Measurements from ENCODE around the gene ST7. TPM values are rescaled to one million over a fixed set of nuclear protein-coding genes. Genes with fewer than 3 reads are reported as not detected.
A peak's percentile ranks its signal among the peaks of the same experiment; 100 is the strongest.

The ST7 gene
- total RNA-seq, 1 experiment from 2014 or later, result 22.6 TPM

DNA sequence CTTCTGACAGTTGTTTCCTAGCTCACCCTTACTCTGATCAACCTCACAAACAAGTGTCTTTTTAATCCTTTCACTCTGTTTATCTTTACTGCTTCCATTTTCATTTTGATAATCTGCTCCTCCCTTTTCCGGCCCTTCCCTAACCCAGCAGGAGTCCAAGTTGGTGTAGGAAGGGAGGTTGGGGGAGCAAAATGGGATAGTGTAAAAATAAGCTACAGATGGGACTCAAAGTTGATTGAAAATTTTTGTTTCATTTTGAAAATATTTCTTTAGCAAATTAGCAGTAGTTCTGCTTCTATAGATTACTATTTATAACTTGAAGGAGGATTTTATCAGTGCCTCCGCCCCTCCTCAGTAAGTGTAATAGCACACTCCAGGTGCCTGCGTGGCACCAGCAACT, 257.6 kb downstream of the ST7 start:
- in situ Hi-C loops (cut with HindIII; ENCODE audit: low pct_unique_long_range_greater_than_20kb, low sequenced_read_pairs), result no loop called here
- DNase-seq (ENCODE audit: low read depth), result no peak

DNA sequence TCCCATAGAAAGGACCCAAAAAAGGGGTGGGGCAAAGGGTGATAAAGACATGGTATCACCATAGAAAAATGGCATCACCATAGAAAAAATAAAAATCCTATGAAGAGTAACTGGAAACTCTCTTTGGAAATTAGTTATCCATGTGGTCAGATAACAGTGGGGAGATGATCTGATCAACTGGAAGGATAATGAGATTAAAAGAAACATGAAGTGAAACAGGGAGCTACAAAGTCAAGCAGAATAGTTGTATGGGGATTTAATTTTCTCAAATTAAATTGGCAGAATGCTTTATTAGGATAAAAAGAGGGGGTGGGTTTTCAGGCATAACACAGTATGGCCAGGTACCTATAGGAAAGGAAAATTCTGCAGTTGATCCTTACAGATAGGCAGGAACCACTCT, 258.3 kb downstream of the ST7 start:
- no peak for DNase-seq (ENCODE audit: low read depth)
- in situ Hi-C loops (cut with HindIII; ENCODE audit: low pct_unique_long_range_greater_than_20kb, low sequenced_read_pairs), result no loop called here

DNA sequence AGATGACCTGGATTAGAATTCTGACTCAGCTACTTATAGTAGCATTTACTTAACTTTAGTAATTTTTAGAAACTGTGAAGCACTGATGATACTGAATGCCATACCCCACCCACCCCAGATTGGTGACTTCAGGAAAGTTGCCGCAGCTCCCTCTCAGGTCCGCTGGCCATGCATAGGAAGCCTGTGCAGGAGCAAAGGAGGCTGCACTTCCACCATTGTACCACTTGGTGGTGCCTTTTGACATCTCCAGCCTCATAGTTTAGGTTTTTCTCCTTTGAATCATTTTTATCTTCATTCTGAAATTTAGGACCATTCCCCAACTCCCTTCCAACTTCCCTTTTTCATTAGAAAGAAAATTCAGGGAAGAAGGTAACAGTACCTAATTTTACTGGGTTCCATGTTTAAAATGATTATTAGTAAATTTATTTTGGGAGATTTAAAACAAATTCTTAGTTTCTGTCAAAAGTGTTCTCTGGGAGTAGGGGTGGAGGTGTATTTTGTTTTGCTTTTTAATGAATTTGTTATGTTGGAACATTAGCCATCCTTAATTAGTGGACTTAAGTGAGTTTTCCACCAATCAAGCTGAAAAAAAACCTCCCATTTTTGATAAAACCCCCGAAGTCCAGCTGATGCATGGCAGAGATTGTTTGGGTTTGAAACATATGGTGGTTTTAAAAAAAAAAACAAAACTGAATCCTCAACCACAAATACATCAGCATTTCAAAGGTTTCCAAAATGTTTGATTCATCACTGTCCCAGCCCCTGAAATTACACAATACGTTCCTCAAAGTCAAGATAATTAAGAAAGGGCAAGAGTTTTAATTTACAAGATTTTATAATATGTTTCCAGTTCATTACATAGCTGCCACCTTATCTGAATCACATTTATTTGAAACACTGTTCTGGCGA, 259.9 kb downstream of the ST7 start:
- peak; percentile 38 for DNase-seq (ENCODE audit: low read depth)

DNA sequence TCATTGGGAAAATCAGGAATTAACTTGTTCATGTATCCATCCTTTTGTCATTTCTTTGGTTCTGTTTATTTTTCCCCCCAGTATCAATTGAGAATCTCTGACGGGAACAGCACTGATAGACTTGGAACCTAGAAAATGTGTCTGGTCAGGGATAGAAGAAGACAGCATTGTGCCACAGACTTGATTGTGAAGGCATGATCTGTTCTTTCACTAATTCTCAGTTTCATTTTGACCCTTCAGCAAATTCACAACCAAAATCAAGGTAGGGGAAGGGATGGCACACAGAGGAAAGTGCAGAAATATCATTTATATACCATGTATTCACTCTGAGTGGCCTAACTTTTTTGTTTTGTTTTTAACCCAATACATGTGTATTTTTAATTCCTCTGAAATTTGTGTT, 262.7 kb downstream of the ST7 start:
- in situ Hi-C loops (cut with HindIII; ENCODE audit: low pct_unique_long_range_greater_than_20kb, low sequenced_read_pairs), result no loop called here
- no peak for DNase-seq (ENCODE audit: low read depth)

More for the DNA sequence above, 259.9 kb downstream of the ST7 start:
- in situ Hi-C loops (cut with HindIII; ENCODE audit: low pct_unique_long_range_greater_than_20kb, low sequenced_read_pairs), result no loop called here

DNA sequence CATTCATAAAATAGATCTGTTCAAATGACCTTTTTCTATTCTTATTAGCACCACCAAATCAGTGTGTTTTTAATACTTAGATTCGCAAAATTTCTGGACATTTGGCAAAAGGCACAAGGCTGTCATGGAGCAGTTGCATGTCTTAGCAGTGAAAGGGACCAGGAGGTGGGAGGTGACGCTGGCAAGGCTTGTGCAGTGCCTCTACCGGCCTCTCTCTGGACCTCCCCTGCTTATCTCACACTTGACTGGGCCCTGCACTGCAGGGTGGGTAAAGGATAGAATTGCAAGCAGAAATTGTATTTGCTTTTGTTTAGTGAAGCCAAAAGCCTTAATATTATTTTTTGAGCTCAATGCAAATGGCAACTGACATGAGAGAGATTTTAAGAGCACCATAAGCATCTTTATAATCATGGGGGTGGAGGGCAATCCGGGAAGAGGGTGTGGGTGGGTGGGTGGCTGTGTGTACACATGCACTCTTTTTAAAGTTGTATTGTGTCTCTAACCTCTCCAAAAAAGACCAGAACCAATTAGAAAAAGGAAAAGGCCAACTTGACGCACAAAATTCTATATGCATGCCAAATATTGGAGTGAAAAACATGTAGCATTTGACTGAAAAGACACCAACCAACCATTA, 263.3 kb downstream of the ST7 start:
- DNase-seq (ENCODE audit: low read depth), result no peak
- in situ Hi-C loops (cut with HindIII; ENCODE audit: low pct_unique_long_range_greater_than_20kb, low sequenced_read_pairs), result no loop called here

DNA sequence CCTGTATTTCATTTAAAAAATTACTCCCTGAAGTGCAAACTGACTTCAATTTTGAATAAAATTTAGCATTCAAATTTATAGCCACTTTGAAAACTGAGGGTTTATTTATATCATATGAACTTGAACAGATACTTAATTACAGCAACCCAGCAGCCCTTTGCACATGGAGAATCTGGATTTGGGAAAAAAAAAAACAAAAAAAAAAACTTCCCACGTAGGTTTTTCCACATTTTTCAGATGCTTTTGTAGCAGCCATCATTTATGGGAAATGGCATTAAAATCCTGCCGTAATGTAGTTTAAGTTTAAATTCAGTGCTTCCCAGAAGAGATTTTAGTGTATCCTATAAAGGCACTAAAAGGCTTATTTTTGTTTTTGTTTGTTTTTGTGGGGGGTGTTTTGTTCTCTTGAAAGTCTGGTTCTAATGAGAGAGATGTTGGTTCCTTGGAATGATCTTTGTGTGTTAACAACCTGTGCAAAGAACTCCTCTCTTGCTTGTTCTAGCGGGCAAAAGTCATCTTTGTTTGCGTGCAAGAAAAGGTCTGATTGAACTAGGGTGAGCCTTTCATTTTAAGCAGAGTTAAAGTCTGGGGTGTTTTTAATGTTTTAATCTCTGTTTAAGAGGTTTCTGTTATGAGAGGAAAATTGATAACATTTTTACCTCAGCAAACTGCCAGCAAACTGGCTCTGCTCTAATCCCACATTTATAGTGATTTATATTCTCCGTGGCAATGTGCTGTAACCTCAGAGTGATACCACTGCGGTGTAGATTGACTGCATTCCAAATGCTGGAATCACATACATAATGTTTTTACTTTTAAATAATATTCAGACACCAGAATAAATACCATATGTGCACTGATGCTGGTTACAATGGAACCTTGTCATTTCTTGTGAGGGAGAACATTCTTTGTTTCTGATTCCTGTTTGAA, 264.1 kb downstream of the ST7 start:
- no peak for DNase-seq (ENCODE audit: low read depth)
- in situ Hi-C loops (cut with HindIII; ENCODE audit: low pct_unique_long_range_greater_than_20kb, low sequenced_read_pairs), result no loop called here

DNA sequence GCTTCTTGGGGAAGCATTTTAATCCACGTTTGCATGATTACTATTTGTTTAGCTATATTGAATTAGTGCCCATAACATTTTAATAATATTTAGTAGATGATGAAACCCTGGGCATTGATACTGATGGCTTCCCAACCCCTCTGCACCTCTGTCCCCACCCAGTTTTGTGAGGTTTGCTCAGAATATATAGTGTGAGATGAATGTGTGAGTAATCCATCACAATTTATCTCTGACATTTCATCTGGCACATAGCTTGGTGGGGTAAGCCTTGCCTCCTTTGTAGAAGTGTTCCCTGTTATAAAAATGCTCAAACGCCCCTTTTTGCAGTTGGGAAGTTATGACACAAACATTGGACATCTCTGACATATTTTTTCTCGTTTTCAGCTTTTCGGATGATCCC, 265.4 kb downstream of the ST7 start:
- in situ Hi-C loops (cut with HindIII; ENCODE audit: low pct_unique_long_range_greater_than_20kb, low sequenced_read_pairs), result no loop called here
- no peak for DNase-seq (ENCODE audit: low read depth)

DNA sequence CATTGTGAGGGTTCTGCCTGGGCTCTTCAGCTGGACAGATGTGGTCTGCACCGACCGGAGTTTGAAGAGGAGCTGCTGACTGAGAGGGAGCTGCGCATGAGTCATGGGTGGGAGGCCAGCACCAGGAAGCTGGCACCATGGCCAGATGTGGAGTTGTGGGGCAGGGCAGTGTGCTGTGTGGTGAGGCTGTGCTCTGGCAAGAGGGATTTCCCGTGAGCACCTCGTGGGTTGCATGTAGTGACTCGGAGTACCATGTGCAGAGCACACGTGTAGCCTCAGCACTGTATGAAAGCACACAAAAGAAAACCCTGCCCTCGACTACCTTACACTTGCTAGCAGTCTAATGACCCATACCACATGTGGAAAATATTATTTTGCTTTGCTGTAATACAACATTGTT, 266.2 kb downstream of the ST7 start:
- in situ Hi-C loops (cut with HindIII; ENCODE audit: low pct_unique_long_range_greater_than_20kb, low sequenced_read_pairs), result no loop called here
- DNase-seq (ENCODE audit: low read depth), result no peak

DNA sequence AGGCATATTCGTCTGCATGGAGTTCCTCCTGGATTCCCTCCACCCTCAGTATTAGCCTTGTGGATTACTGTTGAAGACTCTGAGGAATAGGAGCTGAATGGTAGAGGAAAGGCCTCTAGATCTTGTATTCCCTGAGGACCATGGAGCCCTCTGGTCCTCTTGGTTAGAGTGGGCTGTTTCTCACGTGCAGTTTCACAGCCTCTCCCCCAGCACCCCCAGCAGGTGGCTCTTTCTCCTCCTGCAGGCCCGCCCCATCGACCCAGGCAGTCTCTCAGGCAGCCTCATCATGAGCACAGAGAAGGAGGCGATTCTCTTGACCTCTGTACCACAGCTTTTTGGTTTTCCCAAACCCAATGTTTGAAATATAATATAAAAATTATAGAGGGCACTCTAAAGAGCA, 267.5 kb downstream of the ST7 start:
- no peak for DNase-seq (ENCODE audit: low read depth)
- in situ Hi-C loops (cut with HindIII; ENCODE audit: low pct_unique_long_range_greater_than_20kb, low sequenced_read_pairs), result no loop called here

DNA sequence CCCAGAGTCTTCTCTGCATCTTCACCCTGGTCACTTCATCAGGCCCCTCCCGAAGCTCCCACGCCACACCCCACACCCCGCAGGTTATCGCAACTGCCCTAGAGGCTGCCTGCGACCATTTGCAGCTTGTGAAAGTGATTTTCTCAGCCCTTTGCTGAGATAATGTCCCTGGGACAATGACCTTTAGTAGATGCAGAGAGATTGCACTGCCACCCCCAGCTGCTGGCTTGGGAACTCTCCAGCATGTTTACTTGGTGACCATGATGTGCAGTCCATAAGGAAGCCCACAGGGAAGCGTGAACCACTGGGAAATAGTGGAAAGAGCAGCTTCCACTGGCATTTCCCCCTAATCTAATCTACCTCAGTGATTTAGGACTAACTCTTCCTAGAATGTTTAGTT, 272.2 kb downstream of the ST7 start:
- no peak for DNase-seq (ENCODE audit: low read depth)
- in situ Hi-C loops (cut with HindIII; ENCODE audit: low pct_unique_long_range_greater_than_20kb, low sequenced_read_pairs), result no loop called here

DNA sequence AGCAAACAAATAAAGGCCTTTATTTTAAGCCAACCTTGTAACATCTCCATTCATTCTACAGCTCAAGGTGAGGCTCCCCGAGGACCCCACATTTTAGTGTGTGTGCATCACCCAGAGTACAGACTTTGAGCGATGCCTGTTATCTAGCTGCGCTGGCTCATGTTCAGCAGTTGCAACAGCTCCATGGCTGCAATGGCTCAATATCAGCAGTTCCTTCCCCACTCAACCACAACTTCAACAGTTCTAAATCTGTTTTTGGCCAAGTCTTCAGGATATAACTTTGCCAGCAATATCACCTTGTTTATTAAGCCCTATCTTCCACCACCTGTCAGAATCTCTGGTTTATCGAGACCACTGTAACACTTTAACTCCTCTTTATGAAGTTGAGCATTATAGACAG, 273.8 kb downstream of the ST7 start:
- no peak for DNase-seq (ENCODE audit: low read depth)
- in situ Hi-C loops (cut with HindIII; ENCODE audit: low pct_unique_long_range_greater_than_20kb, low sequenced_read_pairs), result no loop called here

DNA sequence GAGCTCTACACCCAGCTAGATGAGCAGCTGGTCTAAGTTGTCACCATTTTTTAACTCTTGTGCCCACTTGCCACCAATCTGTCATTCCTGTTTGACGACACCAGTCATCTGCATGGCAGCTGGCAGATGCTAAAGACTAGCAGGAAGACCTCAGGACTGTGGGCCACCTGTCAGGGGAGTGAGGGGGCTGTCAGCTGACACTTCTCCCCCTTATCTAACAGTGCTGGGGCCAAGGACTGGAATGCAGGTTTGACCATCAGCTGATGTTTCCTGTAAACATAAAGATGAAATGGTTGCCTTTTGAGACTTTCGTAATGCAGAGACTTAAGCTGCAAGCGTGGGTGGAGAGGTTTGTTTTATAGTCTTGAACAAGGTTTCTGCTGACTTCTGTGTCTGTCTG, 276.0 kb downstream of the ST7 start:
- in situ Hi-C loops (cut with HindIII; ENCODE audit: low pct_unique_long_range_greater_than_20kb, low sequenced_read_pairs), result no loop called here
- no peak for DNase-seq (ENCODE audit: low read depth)

DNA sequence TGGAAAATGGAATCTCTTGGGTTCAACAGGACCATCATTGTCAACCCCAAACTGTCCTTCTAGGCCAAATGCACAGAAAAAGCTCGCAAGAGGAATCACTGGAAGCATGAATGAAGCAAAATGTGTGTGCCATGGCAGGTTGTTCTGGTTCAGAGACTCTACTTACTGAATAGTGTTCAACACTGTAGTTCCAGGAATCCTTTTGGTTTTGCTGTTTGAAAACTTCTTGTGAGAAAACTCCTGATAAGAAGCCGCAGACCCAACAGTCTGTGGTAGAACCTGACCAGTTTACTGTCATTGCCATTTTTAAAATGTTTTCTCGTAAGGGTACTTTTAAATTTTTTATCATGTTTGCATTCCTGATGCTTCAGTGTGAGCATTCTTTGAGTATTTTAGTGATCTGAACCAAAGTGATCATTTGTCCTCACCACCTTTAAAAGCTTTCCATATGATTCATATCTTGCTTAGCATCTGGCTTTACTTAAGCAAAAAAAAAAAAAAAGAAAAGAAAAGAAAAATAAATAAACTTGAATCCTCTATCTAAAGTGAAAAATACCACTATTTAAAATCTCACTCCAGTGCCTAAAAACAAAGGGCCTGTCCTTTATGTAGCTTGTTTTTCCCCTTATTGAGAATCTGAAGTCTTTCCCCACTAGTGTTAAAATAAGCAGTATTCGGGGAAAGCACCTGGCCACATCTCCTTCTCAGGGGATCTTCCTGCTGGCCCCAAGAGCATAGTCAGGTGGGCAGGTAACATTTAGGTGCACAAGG, 277.2 kb downstream of the ST7 start:
- in situ Hi-C loops (cut with HindIII; ENCODE audit: low pct_unique_long_range_greater_than_20kb, low sequenced_read_pairs), result no loop called here
- DNase-seq (ENCODE audit: low read depth), result no peak

DNA sequence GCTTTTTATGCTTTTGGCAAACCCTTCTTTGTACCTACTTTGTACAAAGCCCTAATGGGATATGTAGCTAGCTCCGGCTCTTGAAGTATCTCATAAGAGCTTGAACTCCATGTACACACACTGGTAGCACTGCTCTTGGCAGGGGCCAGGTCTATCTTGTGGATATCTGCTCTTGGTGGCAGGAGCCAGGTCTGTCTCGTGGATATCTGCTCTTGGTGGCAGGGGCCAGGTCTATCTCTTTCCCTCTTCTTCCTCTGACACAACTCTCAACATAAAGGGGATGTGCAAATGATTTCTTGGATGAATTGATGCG, 277.7 kb downstream of the ST7 start:
- in situ Hi-C loops (cut with HindIII; ENCODE audit: low pct_unique_long_range_greater_than_20kb, low sequenced_read_pairs), result no loop called here

DNA sequence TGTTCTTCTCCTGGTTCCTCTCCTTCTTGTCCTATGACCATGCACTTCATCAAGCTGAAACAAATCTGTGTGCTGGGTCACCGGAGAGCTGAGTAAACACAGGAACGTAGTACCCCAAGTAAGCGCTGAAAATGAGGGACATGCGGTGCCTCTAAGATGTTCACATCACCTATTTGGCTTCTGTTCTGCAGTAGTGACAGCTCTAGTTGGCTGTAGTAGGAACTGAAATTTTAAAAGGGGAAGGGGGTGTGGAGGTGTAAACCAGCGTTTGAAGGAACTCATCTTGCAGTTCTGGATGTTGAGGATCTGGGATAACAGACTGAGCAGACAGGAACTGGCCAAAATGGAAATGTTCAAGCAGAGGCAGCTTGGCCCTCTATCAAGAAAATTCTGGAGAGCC, 284.3 kb downstream of the ST7 start:
- no peak for DNase-seq (ENCODE audit: low read depth)
- in situ Hi-C loops (cut with HindIII; ENCODE audit: low pct_unique_long_range_greater_than_20kb, low sequenced_read_pairs), result no loop called here

More for the DNA sequence above, 277.7 kb downstream of the ST7 start:
- no peak for DNase-seq (ENCODE audit: low read depth)

DNA sequence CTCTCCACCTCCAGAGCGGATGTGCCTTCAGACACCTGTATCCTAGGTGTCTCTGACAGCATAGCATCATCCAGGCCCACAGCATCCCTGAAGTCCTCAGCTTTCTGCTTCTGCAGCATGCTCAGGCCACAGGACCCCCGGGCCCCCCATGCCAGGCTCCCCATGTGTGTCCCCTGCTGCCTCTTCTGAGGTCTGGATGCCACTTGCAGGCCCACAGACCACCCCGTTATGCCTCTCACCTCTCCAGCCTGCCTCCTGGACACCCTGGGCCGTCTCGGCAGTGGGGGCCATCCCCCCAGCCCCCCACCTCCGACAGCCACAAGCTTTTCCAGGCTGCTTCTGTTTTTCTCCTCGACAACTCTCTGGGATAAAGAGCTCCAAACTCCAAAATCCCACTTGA, 285.2 kb downstream of the ST7 start:
- in situ Hi-C loops (cut with HindIII; ENCODE audit: low pct_unique_long_range_greater_than_20kb, low sequenced_read_pairs), result no loop called here
- no peak for DNase-seq (ENCODE audit: low read depth)

DNA sequence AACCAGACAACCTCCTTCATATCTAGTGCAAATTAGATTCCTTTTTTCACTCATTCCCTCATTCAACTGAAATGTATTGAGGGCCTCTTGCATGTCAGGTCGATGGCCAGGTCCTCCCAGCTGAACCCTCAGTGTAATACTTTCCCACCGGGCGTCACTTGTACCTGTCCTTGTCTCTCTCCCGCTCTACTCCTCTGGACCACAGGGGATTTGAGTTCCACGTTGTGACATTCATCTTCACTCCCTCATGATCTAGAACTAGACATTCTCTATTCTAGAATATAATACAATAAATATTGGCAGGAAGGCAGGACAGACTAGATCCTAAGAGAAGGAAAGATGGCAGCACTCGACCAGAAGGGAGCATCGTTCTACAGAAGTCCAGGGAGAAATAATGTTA, 285.6 kb downstream of the ST7 start:
- no peak for DNase-seq (ENCODE audit: low read depth)
- in situ Hi-C loops (cut with HindIII; ENCODE audit: low pct_unique_long_range_greater_than_20kb, low sequenced_read_pairs), result no loop called here

DNA sequence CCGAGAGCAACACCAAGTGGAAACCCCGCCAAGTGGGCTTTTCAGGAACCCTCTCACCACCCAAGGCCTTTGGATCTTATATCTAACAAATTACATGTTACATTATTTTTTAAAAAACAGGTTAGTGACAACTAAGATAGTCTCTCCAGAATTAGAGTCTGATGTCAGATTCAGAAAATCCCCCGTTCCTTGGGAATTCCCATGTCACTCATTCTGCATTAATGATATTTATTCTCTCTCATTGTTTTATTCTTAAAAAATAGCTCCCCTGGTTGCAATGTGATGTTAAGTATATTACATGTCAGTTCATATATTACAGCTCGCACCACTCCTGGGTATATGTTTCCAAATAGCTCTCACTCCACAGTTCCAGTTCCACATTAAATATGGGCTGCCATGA, 287.8 kb downstream of the ST7 start:
- DNase-seq (ENCODE audit: low read depth), result no peak
- in situ Hi-C loops (cut with HindIII; ENCODE audit: low pct_unique_long_range_greater_than_20kb, low sequenced_read_pairs), result no loop called here
